Activated CD4-positive, CD25-positive, alpha-beta regulatory T cell (primary cell): ENCODE data around the gene SMYD2.
A peak's percentile ranks its signal among the peaks of the same experiment; 100 is the strongest.
"Not testable (repeated sequence)": the region's sequence is repeated elsewhere in the genome, so short reads cannot be mapped to it uniquely, and the experiment has no call there.

Experiments
- DNase-seq, 4 experiments: peaks; one replicate each; lab custom pipeline; 2025; lab: John Stamatoyannopoulos, UW

The SMYD2 gene

DNA sequence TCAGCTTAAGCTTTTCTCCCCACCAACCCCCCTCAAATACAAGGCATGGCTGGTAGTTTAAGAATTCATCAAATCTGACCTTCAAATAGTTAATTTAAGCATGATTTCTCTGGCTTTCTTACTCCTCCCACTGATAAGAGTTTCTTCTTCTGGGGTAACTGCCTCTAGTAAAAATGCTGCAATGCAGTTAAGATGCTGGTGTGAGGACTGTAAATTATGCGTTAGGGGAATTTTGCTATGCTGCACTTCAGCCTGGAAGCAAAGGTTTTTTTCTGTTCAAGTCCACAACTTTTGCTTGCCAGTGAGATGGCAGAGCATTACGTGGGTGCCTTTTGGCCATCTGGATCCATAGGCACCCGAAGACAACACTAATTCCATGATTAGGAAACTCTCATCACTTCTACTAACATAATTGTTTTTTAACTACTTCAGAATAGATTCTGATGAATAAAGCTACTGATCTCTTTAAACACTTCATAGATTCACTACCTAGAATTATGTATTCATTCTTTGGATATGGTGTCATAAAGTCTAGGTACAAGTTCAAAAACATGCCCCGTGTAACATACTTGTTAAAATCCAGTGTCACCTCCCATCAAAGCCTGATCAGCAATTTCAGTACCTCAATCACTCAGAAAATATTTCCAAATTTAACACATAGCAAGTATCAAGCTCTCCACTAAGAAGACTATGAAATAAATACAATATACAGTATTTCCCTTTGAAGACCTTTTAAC, 8.8 kb upstream of the SMYD2 start:
- DNase-seq: no peak

DNA sequence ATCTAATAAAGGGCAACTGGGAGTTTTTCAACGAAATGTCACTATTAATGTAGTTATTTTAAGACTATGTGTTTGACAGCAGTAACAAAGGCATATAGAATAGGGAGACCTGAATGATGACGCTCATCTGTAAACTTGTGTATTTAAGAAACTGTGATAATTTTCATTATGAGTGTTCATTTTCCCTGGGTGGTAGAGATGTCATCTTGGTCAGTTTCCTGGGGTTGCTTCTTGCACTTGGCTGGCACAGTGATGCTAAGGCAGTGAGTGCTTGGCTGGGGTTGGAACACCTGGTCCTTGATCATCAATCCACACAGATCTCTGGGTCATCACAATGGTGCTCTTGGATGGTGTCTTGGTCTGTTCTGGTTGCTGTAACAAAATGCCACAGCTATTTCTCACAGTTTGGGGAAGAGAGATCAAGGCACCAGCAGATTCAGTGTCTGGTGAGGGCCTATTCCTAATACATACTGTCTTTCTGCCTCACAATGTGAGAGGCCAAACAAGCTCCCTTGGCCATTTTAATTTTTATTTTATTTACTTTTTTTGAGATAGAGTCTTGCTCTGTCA, 7.9 kb upstream of the SMYD2 start:
- DNase-seq: no peak

DNA sequence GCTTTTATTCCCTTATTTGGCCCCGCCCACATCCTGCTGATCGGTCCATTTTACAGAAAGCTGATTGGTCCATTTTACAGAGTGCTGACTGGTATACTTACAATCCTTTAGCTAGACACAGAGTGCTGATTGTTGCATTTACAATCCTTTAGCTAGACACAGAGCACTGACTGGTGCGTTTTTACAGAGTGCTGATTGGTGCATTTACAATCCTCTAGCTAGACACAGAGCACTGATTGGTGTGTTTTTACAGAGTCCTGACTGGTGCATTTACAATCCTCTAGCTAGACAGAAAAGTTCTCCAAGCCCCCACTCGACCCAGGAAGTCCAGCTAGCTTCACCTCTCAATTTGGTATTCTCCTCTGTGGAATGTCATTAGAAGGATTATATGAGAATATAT, 5.3 kb upstream of the SMYD2 start:
- not testable (repeated sequence) for DNase-seq

DNA sequence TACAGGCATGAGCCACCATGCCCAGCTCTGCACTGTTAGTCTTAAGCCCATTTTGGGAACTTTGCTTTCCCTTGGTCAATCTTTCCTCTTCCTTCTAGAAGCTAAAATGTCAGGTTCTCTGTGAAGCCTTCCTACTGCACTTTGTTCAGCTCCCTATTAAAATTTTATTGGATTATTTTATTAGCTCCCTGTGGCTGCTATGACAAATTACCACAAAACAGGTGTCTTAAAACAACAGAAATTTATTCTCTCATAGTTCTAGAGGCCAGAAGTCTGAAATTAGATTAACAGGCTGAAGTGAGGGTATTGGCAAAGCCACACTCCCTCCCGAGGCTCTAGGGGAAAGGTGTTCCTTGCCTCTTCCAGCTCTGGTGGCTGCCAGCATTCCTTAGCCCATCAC, 4.2 kb upstream of the SMYD2 start:
- no peak for DNase-seq

DNA sequence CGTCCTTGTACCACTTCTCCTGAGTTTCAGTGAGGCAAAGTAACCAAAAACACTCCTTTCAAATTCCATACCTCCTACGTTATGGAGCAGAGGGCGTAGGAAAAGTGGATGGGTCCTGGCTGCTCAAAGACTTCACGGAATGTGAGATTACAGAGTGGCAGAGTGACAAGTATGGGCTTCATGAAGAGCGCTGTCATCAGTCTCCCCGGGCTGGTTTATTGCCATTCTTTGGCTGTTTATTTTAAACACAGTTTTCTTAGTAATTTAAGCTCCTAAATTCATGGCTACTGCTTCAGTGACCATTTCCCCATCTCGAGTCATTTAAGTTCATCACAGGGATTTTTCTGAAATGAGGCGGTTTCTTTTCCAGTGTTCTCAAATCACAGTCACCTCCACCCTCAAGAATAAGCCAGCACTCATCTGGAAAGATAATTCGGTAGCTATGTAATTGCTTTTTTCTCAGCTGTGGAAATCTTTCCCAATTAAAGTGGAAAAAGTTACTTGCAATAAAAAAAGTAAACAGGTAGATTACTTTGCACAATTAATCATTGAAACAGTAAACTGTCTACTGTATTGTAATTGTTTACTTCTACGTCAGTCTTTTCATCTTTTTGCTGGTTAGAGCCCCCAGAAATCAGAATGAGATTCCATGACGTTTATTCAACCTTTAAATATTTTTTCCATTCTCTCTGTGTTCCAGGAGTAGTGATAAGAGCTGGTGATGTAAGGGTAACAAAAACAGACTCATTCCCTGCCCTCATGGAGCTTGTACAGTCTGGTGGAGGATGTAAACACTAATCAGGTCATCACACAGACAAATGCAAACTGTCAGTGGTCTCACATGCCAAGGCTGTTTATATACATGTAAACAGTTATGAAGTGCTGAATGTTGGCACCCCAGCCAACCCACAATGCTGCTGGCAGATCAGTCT, 3.0 kb upstream of the SMYD2 start:
- DNase-seq: no peak

DNA sequence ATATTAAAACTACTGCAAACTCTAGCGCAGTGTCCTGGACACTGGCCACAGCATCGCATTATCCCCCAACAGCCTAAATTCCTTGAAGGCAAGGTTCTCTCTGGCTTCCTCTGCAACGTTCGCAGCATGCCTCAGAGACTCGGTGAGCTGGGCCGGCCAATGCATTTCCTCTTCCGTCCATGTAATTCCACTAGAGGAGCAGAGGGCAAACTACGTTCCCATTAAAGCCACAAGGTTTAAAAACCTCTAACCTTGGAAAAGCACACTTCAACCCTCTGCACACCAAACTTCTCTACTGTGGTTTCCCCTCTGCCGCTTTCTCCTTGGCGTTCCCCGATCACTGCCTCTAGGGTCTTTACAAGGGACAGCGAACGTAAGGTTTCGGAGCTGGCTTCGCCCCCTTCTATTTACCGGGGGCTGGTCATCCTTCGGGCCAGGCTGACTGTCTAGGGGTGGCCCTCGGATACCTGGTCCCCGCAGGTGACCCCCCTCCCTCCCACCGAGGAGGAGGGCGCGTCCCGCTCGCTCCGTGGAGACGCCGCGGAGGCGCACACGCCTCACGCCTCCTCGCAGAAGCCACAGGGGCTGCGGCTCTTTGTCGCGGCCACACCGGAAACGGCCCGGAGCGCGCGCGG, 456 bp upstream of the SMYD2 start:
- DNase-seq: peak in 2 of 4 experiments; percentile 31 to 55

DNA sequence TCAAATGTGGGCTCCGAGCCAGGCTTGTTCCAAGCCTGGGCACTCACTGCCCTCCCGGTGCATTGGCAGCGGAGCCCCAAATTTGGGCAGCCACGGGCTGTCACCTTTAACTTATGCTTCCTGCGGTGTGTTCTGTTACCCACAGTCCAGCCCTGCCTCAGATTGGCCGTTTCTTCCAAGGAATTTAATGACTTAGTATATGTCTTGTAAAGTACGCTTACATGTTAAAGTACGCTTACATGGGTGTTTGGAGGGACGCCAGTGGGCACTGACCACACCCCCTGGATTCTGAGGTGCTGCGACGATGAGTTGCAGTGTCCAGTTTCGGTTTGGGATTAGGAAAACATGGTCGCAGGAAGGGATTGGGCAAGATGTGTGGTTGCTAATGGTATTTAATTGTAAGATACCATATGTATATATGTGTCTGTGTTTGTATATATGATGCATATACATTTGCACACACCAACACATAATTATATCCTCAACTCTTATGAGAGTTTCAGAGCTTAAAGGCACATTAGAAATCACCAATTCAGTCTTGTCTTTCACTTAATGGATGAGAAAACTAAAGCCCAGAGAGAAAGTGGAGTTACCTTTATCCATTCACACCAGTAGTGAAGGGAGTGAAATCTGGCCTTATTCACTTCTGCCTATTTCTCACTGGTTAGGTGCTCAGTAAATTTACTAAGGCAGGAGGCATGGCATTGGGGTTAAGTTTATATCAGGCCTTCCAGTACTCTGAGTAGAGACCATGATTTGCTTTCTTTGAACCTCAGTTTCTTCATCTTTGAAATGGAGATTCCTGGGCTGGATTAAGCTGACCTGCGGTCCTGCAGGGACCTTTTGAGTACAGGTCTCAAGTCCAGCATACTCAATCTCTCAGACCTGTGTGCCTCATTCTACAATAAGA, 1.0 kb downstream of the SMYD2 start:
- no peak for DNase-seq

DNA sequence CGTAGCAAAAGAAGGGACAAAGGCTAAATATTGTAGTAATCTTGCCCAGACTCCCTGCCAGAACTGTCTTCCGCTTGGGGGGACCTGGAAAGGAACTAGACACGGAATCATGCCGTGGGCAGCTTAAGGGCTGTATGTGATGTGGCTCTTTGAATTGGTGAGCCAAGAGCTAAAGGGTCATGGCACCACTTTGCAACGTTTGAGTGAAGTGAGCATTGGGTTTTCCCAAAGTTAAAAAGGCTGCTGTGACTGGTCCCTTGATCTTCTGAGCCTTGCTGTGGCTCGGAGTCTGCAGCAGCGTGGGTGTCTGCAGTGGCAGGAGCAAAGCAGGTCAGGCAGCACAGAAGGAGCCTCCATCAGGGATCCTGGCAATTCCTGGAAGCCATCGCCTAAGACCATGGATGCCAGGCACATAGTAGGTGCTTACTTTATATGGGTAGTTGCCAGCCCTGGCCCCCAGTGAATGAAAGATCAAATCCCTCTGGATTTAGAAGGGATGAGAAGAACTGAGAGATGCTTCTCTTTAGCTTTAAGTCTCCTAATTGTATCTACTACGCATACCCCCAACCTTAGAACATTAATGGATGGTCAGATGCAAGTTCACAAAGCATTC, 1.8 kb downstream of the SMYD2 start:
- DNase-seq: no peak

DNA sequence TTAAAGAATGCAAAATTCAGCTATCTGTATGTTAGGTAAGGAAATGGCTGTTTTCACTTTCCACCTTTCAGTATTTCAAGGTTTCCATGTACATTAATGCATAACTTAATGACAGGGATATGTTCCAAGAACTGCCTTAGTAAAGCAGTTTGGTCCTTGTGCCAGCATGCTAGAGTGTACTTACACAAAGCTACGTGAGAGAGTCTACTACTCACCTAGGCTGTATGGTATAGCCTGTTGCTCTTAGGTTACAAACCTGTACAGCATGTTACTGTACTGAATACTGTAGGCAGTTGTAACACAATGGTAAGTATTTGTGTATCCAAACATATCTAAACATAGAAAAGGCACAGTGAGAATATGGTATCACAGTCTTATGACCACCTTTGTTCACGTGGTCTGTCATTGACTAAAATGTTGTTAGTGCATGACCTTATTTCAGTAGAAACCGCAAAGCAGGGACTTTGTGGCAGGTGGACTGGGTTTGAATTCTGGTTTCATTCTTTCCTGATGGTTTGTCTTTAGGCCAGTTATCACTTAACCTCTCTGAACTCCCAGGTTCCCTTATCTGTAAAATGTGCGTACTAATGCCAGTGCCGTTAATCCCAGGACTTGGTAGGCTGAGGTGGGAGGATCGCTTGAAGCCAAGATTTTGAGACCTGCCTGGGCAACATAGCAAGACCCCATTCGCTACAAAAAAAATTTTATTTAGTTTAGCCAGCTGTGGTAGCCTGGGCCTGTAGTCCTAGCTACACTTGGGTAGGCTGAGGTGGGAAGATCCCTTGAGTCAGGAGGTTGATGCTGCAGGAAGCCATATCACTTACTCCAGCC, 4.9 kb downstream of the SMYD2 start:
- no peak for DNase-seq

DNA sequence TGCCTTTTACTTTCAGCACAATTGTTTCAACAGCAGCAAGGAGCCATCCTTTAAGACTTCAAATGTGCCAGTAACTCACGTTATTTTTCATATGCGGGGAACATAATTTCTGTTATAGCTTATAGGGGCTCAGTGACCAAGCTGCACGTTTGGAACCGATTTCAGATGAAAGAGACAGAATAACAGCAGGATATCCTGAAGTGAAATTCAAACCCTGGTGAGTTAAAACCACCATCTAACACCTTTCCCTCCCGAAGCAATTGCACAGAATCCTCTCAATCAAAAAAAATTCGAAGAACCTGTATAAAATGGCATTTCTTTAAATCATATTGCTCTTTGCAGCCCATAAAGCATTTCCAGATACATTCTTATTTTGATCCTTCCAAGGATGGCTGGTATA, 6.9 kb downstream of the SMYD2 start:
- DNase-seq: no peak

DNA sequence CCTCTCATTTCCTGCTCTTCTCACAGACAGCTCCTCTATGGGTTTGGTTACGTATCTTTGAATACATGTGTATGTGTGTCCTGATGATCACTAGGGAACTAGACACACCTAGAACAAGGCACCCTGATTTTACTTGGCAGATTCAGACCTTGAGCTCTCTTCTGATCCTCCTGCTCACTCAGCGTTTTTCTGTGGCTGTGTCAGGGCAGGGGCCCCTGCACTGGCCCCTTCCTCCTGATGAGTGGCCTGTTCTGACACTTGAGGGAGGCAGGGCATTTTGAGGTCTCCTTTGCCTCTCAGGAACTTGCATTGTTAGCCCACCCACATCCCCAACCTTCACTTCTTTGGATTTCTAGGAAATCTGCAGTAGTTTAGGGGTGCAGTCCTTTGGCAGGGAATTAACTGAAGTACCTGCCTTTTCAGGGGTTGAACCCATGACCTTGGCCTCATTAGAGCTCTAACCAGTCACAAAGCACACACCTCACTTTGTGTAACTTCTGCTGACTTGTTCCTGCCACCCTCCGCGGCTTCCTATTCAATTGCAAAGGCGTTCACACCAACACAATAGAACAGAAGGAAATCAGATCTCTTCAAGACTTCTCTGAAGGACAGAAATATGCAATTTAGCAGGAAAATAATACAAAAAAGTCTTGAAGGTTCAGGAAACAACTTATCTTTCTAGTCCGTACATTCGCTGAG, 8.8 kb downstream of the SMYD2 start:
- no peak for DNase-seq

DNA sequence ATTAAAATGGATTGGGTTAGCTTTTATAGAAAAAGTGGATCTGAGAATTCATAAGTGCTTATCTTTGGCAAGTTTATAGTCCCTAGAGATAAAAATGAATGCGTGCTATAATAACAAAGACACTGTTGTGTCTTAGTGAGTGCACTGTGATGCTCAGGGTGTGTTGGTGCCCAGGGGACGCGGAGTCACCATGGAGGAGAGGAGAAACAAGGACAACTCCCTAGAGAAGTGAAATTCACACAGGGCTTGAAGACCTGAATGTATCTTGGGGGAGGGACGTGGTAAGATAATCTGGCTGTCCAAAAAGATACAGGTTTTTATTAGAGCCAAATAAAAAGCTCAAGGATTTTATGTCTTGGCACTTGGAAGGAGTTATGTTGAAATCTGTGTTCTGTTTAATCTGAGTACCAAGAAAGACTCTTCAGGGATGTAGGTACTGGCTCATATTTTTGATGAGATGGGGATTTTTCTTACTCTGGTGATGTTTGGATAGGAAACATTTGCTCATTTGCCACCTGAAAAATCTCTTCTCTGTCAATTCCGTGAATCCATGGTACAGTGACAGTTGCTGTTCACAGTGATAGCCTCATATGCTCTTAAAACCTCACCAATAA, 9.6 kb downstream of the SMYD2 start:
- no peak for DNase-seq

DNA sequence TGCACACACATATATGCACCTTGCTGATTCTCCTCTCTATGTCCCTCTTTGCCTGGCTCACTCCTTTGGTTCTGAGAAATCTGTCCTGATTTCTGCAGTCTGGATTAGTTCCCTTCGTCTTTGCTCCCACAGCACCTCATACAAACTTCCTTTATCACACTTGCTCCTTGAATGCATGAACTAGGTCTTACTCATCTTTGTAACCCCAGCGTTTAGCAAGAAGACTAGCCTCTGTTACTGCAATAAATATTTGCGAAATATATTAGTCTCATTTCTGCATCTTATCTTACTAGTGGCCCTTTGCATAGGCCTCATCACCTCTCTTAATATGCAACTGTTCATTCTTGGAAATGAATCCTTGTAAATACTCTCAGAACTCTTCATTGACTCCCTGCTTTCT, 11.4 kb downstream of the SMYD2 start:
- no peak for DNase-seq

DNA sequence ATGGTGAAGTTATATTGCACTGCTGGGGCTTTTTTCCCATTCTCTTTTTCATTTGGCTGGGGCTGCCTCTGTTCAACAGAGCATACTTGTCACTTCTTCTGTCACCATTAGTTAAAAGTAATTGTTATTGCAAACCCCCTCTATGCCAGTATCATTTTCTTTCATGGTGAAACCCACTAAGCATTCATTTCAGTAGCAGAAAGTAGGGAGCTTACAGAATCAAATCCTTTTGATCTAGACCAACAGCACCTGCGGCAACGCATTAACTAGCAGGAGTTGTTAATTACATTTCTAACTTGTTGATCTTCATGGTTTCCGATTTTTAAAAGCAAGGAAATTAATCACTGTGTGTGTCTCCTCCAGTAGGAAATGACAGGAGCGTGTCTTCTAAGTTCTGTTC, 15.0 kb downstream of the SMYD2 start:
- no peak for DNase-seq

DNA sequence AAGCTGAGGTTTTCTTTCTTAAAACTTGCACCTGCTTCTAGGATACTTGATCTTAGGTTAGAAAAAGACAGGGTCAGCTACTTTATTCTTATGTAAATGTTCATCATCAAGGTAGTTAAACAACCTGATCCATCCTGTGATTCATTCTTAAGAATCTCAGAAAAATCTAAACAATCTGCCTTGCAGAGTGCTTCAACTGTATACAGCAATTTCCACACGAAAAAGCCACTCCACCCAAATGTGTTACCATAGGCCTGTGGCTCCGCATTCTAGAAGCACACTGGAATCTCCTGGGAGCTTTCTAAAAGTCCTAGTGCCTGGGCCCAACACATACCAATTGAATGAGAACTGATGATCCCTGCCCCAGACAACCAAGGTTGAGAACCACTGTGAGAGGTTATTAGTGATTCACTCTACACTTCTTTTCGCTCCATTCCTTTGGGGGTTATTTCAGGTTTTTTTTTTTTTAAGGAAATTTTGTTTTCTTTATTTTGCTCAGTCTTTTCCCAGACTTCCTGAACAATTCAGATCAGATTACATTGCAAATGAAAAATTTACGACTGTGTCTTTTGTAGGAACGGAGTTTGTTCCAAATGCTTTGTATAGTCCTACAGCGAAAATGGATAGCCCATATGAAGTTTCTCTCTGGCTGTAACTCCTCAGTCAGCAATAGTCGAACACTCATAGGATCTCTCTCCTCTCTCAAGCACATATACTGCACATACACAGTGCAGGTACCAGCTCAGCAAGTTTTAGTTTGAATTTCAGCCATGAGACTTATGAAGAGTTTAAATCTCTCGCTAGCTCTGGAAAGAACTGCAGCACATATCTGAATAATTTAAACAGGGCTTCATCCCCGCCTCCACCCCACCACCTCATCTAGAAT, 16.1 kb downstream of the SMYD2 start:
- no peak for DNase-seq

DNA sequence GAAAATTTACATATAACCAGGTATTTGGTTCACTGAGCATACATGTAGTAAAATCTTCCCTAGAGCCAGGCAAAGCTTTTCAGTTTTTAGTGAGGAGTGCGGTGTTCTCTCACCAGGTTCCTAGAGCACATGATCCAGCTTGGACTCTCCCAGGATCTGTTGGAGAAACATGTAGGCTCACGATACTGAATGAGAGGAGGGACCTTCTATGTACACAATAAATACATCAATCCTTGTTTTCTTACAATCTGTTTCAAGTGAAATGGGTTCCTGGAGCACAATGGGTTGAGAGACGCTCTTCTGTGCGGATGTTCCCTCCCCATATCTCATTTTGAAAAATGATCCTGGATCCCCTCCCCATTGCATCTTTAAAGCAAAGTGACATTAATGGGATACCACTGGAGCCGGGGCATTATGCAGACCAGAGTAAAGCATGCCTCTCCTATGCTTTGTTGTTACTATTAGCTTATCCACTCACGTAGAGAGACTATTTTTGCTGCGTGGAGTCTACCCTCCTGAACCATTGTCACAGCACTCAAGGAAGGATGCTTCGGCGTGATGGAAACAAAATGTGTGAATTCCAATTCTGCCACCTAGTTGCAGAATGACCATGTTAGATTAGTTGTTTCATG, 19.3 kb downstream of the SMYD2 start:
- no peak for DNase-seq

DNA sequence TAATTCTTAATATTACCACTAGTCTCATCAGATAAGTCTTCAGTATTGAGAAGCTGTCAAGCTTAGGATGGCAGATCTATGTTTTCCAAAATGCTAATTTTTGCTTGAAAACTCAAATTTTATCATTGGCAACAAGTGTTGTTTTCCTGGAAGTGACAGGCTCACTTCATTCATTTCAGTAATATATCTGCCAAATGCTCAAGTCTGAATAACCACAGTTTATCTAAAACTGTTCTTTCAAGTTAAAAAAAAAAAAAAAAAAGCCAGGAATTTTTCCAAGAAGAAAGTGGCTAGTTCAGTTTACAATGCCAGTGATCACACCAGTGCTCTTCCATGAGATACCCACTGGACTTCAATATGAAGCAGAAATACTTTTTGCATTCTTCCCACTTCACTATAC, 20.6 kb downstream of the SMYD2 start:
- no peak for DNase-seq
